NCI-H2029 (cell line): ENCODE results near the gene PYY.
"Not testable (repeated sequence)": the region's sequence is repeated elsewhere in the genome, so short reads cannot be mapped to it uniquely, and the experiment has no call there.

ENCODE experiments used
- DNase-seq: peaks from one replicate; lab custom pipeline; 2025; lab: John Stamatoyannopoulos, UW

Gene PYY

DNA sequence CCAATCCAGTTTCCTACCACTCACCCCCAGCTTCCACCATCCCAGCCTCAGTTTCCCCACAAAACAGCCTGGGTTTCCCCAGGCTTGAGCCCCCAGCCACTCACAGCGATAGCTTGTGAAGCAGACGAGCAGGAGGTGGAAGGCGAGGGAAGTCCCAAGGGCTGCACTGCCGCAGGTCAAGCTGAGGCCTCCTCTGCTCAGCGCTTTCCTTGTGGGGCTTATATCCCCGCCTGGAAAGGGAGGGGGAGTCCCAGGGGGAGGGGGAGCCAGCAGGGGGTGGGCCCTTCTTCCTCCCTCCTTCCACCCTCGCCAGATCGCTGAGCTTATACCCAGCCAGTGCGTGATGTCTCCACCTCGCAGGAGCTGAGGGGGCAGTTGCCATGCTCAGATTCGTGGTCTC, at the start of gene PYY:
Gene PYY (minus strand): TSS at position 195 of the 400 bp plus-strand sequence. CDS start 457 bp downstream, outside the sequence.
- no peak for DNase-seq

DNA sequence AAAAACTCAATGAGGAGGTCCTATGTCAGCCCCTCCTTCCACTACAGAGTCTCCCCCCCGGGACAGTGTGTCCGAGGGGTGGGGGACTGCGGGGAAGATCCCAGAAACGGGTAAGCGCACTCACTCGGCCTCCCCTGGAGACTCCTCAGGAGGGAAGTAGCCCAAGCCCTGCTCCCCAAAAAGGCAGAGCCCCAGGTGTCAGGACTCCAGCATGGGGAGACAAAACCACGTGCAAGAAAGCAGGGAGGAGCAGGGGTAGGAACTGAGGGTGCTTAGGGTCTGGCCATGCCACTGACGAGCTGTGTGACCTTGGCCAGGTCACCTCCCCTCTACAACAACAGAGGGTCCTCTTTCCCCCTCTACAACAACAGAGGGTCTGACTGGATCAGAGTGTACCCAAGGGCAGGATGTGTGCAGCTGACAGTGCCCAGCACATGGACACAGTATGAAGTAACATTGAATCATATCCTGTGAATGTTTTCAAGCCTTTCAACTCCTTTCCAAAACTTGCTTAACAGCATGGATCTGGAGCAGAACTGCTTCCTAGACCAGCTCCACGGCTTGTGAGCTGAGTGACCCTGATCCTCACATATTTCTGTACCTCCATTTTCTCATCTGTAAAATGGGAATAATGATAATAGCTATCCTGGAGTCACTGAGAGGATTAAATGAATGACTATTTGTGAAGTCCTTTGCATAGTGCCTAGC, 48.6 kb upstream of the PYY start:
- DNase-seq = no peak

DNA sequence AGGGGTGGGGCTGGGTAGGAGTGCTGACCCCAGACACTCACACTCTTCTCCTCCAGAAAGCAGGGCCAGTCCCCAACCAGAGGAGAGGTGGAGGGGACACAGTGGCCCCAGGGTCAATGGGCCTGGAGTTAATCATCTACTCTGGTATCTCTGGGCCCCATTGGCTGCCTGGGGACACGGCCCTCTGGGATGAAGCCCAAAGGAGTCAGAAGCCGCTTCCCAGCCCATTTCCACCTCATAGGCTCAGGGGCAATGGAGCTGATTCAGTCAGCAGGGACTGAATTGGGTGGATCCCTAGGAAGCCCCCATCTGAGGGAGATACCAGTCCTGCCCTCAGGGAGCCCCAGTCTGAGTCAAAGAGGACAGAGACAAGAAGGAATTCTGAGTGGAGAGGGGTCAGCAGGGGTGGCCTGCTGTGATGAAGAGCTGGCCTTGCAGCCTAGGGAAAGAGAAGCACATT, 47.8 kb upstream of the PYY start:
- no peak for DNase-seq

DNA sequence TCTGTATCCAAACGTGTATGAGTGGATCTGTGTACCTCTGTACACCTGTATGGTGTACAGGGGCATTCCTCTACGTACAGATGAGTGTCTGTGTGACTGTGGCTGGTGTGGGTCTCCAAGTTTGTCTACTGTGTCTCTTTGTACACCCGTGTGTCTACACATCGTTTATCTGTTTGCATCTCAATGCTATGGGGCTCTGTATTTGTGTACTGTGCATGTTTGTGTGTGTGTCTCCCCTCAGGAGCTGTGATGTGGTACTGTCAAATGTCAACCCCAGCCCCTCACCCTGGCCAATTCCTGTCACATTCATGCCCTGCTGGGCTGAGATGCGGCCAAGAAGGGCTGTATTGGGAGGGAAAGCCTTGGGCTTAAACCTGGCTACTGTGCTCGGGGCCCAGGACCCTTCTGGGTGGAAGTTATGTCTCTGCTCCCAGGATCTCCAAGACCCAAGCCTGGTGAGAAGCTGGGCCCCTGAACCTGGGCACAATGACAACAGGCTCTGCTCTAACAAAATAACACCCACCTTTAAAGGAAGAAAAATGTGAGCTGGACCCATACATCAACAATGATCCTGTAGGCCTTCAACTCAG, 47.2 kb upstream of the PYY start:
- no peak for DNase-seq

DNA sequence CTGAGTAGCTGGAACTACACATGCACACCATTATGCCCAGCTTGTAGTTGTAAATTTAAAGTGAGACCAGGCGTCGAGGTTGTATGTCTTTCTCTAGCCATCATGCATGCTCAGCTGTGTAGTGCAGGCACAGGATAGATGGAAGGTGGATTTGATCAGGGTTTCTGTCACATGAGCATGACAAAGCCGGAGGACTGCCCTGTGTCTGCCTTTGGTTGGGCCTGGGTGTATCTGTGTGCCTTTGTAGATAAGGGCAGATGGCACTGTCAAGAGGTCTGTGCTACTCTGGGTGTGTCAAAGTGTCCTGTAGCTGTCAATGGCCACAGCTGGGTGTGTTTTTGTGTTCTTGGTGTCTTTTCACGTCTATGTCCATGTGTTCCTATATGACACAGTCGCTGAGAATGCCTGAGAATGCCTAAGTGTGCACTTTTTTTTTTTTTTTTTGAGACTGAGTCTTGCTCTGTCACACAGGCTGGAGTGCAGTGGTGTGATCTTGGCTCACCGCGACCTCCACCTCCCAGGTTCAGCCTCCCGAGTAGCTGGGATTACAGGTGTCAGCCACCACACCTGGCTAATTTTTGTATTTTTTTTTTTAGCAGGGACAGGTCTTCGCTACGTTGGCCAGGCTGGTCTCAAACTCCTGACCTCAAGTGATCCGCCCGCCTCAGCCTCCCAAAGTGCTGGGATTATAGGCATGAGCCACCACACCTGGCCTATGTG, 46.6 kb upstream of the PYY start:
- DNase-seq = no peak

DNA sequence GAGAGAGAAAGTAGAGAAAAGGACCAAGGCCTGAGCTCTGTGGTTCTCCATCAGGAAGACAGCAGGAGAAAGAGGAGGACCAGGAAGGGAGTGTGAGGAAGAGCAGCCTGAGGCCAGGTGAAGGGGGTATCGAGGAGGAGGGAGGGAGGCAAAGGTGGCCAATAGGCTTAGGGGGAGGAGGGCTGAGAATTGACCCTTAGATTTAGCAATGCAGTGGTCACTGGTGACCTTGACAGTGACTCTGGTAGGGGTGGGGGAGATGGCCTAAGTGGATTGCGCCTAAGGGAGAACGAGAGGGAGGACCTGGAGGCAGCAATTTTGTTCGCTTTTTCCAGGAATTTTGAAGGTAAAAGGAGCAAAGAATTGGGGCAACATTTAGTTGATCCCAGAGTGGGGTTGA, 45.3 kb upstream of the PYY start:
- DNase-seq = no peak

DNA sequence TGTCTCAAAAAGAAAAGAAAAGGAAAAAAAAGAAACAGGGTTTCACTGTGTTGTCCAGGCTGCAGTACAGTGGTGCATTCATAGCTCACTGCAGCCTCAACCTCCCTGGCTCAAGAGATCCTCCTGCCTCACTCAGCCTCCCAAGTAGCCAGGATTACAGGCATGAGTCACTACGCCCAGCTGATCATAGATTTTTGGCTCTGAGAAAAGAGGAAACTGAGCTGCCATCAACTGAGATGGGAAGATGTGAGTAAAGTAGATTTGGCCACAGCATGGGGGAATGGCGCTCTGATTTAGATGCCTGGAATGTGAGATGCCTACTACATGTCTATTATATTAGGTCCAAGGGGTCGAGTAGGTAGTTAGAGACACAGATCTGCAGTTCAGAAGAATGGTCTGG, 44.8 kb upstream of the PYY start:
- no peak for DNase-seq

DNA sequence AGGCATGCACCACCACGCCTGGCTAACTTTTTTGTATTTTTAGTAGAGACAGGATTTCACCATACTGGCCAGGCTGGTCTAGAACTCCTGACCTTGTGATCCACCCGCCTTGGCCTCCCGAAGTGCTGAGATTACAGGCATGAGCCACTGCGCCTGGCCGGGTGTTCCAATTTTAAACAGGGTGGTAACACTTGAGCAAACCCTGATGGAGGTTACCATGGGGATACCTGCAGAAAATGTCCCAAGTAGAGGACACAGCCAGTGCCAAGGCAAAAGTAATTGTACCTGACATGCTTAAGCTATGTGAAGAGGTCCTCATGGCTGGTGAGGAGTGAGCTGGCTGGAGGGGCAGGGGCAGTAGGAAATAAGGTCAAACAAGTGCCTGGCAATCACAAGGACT, 43.4 kb upstream of the PYY start:
- DNase-seq = not testable (repeated sequence)

DNA sequence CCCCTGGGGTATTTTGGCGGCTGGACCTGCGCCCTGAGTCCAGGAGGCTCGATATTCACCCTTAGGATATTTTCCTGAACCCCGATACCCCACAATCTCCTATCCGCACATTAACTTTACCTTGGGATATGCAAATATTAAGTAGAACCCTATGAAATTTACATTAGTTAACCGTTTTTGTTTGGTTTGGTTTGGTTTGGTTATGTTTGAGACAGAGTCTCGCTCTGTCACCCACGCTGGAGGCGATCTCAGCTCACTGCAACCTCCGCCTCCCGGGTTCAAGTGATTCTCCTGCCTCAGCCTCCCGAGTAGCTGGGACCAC, 41.4 kb upstream of the PYY start:
- no peak for DNase-seq

DNA sequence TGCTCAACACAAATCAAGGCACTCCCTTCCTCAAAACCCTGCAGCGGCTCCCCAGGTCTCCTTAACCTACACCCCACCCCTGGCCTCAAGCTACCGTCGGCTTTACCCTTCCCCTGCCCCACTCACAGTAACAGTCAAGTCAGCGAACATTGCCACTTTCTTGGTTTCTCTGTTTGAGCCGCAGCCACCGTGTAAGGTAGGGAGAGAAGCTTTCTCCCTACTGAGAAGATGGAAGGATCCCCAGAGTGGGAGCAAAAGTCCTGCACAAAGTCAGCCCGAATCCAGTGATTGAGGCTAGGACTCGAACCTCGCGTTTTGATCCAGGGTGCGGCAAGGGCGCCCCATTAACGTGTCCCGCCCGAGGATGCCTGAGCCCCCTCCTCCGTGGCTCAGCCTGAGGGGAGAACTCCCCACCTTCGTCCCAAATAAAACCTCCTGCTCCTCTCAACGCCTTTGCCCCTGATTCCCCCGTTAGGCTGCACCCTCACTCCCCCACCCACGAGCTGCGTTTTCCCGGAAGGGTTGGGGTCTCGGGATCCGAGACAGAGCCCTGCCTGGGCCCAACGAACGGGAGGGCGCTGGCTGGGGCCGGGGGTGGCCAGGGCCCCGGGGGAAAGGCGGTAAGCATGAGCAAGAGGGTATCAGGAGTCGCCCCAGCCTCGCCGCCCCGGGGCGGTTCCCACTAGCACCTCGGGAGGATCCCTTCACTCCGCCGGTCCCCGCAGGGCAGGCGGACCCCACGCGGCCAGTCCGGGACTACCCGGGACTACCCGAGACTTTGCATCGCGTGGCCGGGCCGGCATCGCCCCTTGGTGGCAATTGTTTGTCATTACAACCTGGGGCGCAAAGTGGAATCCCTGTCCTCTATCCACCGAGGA, 40.8 kb upstream of the PYY start:
- DNase-seq = no peak

DNA sequence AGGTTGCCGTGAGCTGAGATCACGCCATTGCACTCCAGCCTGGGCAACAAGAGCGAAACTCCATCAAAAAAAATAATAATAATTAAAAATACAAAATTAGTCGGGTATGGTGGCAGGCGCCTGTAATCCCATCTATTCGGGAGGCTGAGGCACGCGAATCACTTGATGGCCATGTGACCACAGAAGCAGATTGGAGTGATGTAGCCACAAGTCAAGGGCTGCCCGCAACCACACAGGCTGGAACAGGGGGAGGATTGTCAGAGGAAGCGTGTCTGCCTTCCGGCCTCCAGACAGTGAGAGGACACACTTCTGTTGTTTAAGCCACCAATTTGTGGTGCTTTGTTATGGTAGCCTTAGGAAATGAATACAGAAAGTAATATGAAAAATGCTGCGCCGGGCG, 38.9 kb upstream of the PYY start:
- DNase-seq = no peak

DNA sequence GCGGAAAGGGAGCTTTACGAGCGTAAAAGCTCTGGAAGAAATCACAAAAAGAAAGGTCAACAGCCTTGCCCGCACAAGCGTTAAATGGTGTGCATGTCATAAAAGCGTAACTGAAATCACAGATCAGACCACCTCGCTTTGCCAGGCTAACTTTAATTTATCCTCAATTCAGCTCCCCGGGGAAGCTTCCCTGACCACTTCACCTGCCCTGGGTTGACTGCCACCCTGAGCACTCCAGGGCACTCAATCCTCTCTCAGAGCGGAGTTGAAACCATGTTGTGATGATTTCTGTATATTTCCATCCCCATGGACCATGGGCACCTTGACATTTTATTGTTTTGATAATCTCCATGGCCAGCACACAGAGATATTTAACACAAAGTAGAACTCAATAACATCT, 34.6 kb upstream of the PYY start:
- no peak for DNase-seq

DNA sequence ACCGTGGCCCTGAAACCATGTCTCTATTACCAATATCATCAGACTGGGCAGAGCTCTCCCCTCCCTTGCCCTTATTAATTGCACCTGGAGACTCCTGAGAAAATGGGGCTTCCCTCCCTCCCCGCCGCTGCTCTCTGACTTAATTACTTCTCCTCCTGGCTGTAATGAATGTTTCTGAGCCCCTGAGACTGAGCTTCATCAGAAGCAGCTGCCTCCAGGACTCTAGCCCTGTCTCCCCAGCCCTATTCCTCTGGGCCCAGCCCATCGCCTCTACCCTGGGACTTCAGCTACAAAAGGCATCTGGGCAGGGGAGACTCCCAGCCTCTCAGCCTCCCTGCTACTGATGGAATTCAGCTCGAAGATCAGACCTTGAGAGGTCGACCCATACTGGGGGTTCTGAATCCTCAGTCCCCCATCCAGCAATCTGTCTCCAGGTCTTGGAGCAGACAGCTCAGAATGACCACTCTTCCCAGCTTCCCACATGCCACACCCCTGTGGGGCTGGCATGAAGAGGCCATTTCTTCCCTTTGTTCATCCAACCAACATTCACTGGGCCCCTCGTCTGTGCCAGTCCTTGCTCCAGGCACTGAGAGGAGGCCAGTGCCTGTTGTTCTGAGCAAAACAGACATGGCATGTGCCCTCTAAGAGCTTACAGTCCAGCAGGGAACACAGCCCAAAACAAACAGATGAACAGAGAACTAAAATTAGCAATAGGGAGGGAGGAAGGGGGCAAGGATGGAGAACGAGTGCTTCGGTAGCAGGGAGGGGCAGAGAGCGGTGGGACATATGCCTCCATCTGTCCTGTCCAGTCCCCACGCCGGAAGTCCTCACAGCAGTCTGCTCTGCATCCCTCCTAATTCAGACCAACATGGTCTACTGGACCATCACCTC, 33.6 kb upstream of the PYY start:
- DNase-seq = no peak

DNA sequence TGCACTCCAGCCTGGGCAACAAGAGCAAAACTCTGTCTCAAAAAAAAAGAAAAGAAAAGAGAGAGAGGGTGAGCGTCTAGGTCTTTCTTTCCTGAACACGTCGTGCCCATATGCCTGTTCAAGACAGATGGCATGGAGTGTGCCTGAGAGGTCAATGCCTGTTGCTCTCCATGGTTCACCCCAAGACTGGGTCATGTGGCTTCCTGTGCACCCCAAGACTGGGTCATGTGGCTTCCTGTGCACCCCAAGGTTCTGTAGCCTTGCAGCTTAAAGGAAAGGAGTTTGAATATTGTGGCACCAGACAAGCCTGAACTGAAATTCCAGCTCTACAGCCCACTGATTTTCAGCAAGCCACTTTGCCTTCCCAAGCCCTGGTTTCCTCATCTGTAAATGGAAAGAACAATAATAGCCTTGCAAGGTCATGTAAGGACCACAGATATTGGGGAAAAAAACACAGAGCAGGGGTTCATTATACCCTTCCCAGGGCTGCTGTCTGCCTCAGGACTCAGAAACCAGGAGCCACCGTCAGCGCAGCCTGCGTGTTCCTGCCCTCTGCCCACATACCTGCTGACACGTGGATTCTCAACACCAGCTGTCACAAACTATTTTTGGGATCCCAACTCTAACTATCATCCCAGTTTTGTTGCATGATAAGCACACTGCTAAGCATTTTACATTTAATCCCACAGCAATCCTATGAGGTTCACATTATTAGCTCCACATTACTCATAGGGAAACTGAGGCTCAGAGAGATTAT, 32.7 kb upstream of the PYY start:
- DNase-seq = no peak

DNA sequence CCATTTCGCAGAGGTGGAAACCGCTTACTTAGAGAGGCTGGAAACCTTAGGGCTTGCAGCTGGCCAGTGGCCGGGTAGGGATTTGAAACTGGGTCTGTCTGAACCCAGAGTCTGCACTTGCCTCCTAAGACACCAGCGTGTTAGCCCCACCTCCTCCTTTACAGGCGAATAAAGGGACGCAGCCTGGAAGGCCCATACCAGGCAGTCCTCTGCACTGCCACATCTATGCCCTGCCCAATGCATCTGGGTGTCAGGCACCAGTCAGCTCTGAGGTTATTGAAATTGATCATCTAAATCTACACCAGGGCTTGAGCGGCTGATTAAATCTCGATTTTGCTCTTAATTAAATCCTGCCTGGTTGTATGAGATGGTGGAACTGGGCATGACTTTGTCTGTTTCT, 30.8 kb upstream of the PYY start:
- no peak for DNase-seq

DNA sequence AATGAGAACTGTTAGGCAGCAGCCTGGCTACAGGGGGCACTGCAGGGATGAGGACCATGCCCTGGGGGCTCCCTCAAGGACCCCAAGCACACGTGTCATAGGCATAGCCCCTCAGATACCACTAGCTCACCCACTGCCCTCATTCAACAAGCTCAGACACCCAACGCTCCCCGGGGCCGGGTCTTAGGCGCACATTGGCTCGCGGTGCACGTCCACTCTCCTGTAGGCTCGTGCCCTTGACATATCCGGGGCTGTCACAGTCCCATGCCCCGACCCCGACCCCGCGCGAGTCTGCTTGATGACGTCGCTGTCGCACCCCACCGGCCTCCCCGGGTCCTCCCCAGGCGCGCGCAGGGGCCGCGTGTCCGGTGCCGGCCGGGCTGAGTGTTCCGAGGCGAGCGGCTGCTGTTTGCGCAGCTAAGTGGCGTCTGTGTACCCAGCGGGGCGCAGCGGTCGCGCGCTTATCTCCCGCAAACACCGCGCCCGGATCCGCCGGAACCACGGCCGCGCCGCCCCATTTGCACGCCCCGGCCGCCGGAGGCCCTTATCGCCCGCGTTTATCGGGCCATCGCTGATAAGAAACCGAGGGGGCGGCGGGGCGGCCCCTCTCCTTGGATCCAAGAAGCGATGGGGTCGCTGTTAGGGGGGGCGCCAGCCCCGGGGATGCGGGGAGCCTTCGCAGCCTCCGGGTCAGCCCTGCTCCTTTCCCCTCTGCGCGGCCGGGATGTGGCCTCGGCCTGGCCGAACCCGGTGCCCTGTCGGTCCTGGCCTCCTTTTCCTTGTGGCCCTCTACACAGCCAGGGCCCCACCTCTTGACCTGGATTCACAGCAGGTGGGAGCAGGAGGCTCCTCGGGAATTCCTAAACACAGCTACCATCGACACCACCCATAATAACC, 30.0 kb upstream of the PYY start:
- DNase-seq = no peak

DNA sequence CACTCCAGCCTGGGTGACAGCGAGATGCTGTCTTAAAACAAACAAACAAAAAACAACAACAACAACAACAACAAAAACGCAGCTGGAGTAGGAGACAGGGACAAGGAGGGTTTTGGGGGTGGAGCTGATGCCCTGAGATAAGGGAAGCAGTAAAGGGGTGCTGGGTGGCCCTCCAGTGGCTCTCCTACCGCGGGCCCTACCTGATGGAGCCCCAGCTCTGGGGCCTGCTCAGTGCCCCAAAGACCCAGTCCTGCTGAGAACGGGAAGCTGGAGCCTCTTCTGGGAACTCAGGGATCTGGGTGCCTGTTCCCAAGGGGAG, 29.4 kb upstream of the PYY start:
- DNase-seq = no peak

DNA sequence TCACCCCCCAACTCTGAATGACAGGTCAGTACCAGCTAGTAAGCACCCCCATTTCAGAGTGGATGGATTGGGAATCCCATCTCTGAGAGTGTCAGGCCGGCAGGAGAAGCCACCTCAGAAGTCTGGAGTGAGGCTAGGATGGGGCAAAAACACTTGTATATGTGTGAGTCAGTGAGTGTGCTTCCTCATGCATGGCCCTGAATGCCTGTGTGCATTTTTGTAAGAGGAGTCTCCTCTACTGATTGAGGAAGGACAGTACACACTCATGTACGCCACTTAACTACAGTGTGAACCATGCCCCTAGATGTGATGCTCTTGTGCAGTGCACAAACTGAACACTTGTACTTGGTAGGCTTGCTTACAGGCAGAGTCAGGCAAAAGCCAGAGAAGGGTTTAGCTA, 28.4 kb upstream of the PYY start:
- DNase-seq = no peak

DNA sequence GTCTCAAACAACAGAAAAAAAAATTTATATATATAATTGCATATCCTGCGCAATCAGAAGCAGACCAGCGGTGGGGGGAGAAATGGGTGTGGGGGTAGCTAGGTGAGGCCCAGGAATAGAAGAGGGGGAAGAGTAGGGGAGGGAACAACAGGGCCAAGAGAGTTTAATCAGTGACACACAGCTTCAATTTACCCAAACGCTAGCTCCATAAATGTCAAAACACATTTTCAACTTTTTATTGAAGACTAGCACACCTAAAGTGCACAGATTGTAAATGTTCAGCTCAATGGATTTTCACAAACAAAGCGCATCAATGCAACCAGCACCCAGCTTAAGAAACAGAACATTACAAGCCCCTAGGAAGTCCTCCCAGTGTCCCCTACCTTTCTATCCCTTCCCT, 25.9 kb upstream of the PYY start:
- DNase-seq = no peak

DNA sequence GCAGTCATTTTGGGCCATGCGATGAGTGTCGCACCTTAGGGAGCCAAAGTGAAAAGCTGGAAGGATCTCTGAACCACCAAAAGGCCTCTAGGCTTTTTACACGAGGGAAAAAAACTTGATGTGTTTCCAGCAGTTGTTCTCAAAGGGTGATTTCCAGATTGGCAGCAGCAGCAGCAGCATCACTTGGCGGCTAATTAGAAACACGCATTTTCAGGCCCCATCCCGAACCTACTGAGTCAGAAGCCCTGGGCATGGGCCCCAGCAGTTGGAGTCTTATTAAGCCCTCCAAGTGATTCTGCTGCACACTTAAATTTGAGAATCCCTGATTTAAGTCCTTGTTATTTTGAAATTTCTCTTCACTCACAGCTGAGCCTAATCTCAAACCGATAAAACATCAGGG, 25.3 kb upstream of the PYY start:
- DNase-seq = no peak
